DOHH2 (cell line): ENCODE measurements around the gene SKOR1.

Experiments used
- CTCF ChIP-seq: fragments of 200-600 bp; sonication (generic); IDR thresholded peaks from one replicate; pipeline ENCODE4 v1.5.1; 2014; ENCODE audit warnings: antibody characterized with exemption, mild to moderate bottlenecking, low read depth, low read length; ENCODE audit not compliant: poor library complexity, severe bottlenecking
- EZH2phosphoT487 ChIP-seq: fragments of 200-600 bp; sonication (generic); IDR thresholded peaks from 2 replicates; pipeline ENCODE4 v1.6.1; 2017; ENCODE audit warnings: borderline replicate concordance, mild to moderate bottlenecking, antibody characterized with exemption, low read length, moderate library complexity, mixed read lengths

GRCh38 chr15:67784856-67785430 is 40.4 kb upstream of the SKOR1 start:
- no peak for TF ChIP-seq CTCF
- TF ChIP-seq EZH2phosphoT487 = no peak
